Measurements from ENCODE around the gene JAK1. TPM values are rescaled to one million over a fixed set of nuclear protein-coding genes. Genes with fewer than 3 reads are reported as not detected.

The JAK1 gene
- total RNA-seq, 1 experiment from 2014 or later = 138 TPM

DNA sequence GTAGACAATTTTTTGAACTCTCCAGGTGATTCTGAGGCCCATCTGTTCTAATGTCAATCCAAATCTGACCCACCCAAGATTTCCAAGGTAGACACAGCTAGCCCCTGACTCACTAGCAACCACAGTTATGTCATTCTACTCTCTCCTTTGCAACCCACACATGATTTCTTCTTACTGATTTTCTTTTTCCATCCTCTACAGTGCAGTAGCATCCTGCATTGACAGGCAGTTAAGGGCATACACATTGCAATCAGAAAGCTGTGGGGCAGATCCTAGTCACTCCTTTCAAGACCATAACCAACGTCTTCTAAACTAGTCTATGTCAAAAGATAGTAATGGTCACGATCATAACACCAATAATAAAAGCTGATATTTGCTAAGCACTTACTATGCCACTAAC is 54.2 kb downstream of the JAK1 start:
- no peaks in the 10 kb centered on the region for H3K9me3 ChIP-seq (ENCODE audit: control insufficient read depth, insufficient read depth, low read depth, low read length)
- CTCF ChIA-PET = no interaction called here

GRCh38 chr1:64911326-64911725 is 55.0 kb downstream of the JAK1 start:
- Histone ChIP-seq H3K27ac (ENCODE audit: low read length) (no peak overlapping the region; the same call in 1 of the 2 replicates), H3K27me3 (ENCODE audit: control insufficient read depth, insufficient read depth, low read length) (no peaks in the 10 kb centered on the region), H3K9me3 (ENCODE audit: control insufficient read depth, insufficient read depth, low read depth, low read length) (no peaks in the 10 kb centered on the region), H3K4me1 (ENCODE audit: control insufficient read depth, insufficient read depth, low read length) (peaks cover 46% of the 10 kb centered on the region), H3K36me3 (ENCODE audit: control insufficient read depth, insufficient read depth, low read length) (no peaks in the 10 kb centered on the region), H3K4me3 (ENCODE audit: low read depth in 2 of 2, low read length in 2 of 2) (no peak overlapping the region)
- no peak for DNase-seq (ENCODE audit: low read depth, low spot score)
- in situ Hi-C loops (cut with HindIII; ENCODE audit: low pct_unique_long_range_greater_than_20kb, low sequenced_read_pairs) (no loop called here), intact Hi-C loops (cut with micrococcal nuclease; ENCODE audit: unreplicated experiment) (no loop called here)
- no peak for ATAC-seq
- no TSS peak for BruUV-seq (replicated peaks)
- POLR2A ChIA-PET = interaction anchor here (0.6 kb wide), 2 partner anchors 65 to 138 kb away, joined by 3 to 5 read pairs; no protein-coding TSS in a partner anchor
- TF ChIP-seq POLR2AphosphoS5 (IDR thresholded peaks at IDR 0.05; ENCODE audit: low read depth, low read length) (no peak), REST (IDR thresholded peaks at IDR 0.05; ENCODE audit: insufficient read depth in 1 of 2, low read depth in 2 of 2, low read length in 1 of 2) (no peak), SIN3A (IDR thresholded peaks at IDR 0.05; ENCODE audit: borderline replicate concordance, insufficient read depth, low read depth, low read length) (no peak), TCF7L2 (IDR thresholded peaks at IDR 0.05; ENCODE audit: low read depth, low read length) (no peak)
- TF ChIP-seq, protein P1, sequence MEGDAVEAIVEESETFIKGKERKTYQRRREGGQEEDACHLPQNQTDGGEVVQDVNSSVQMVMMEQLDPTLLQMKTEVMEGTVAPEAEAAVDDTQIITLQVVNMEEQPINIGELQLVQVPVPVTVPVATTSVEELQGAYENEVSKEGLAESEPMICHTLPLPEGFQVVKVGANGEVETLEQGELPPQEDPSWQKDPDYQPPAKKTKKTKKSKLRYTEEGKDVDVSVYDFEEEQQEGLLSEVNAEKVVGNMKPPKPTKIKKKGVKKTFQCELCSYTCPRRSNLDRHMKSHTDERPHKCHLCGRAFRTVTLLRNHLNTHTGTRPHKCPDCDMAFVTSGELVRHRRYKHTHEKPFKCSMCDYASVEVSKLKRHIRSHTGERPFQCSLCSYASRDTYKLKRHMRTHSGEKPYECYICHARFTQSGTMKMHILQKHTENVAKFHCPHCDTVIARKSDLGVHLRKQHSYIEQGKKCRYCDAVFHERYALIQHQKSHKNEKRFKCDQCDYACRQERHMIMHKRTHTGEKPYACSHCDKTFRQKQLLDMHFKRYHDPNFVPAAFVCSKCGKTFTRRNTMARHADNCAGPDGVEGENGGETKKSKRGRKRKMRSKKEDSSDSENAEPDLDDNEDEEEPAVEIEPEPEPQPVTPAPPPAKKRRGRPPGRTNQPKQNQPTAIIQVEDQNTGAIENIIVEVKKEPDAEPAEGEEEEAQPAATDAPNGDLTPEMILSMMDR (IDR thresholded peaks at IDR 0.05) = no peak
- CTCF ChIA-PET = no interaction called here

More for the DNA sequence above, 54.2 kb downstream of the JAK1 start:
- BruUV-seq (replicated peaks) = no TSS peak
- in situ Hi-C loops (cut with HindIII; ENCODE audit: low pct_unique_long_range_greater_than_20kb, low sequenced_read_pairs) = no loop called here
- peak overlapping the region; percentile 8; the same call in 1 of the 2 replicates for H3K27ac ChIP-seq (ENCODE audit: low read length)
- no peak overlapping the region for H3K4me3 ChIP-seq (ENCODE audit: low read depth in 2 of 2, low read length in 2 of 2)
- intact Hi-C loops (cut with micrococcal nuclease; ENCODE audit: unreplicated experiment) = no loop called here
- TF ChIP-seq REST (IDR thresholded peaks at IDR 0.05; ENCODE audit: insufficient read depth in 1 of 2, low read depth in 2 of 2, low read length in 1 of 2) (no peak), SIN3A (IDR thresholded peaks at IDR 0.05; ENCODE audit: borderline replicate concordance, insufficient read depth, low read depth, low read length) (no peak), POLR2AphosphoS5 (IDR thresholded peaks at IDR 0.05; ENCODE audit: low read depth, low read length) (no peak), TCF7L2 (IDR thresholded peaks at IDR 0.05; ENCODE audit: low read depth, low read length) (no peak)
- TF ChIP-seq, protein P1 (IDR thresholded peaks at IDR 0.05) = no peak
- H3K4me1 ChIP-seq (ENCODE audit: control insufficient read depth, insufficient read depth, low read length) = peaks cover 46% of the 10 kb centered on the region
- ATAC-seq = no peak
- H3K27me3 ChIP-seq (ENCODE audit: control insufficient read depth, insufficient read depth, low read length) = no peaks in the 10 kb centered on the region
- DNase-seq (ENCODE audit: low read depth, low spot score) = no peak
- POLR2A ChIA-PET = interaction anchor here (0.6 kb wide), 1 partner anchor 139 kb away, joined by 3 read pairs; no protein-coding TSS in a partner anchor
- H3K36me3 ChIP-seq (ENCODE audit: control insufficient read depth, insufficient read depth, low read length) = no peaks in the 10 kb centered on the region

Data from Panc1 (cell line).